ENCODE results near the gene PRAMEF11. TPM values are rescaled to one million over a fixed set of nuclear protein-coding genes. Genes with fewer than 3 reads are reported as not detected.
"Not testable (repeated sequence)": the region's sequence is repeated elsewhere in the genome, so short reads cannot be mapped to it uniquely, and the experiment has no call there.

Gene PRAMEF11
- total RNA-seq, 4 donors from 2014 or later: not detected

GRCh38 chr1:12783783-12784182, 47.4 kb downstream of the PRAMEF11 start:
- peak in 3 of 6 experiments; percentile 31 to 37 (median 33) for TF ChIP-seq CTCF (IDR thresholded peaks at IDR 0.05)
- intact Hi-C loops (cut with DNase I); H3K4me3 ChIP-seq (replicated peaks in 1 of 3); H3K4me1 ChIP-seq; H3K27me3 ChIP-seq; H3K36me3 ChIP-seq; H3K27ac ChIP-seq; H3K9me3 ChIP-seq; DNase-seq: not testable (repeated sequence)
- 42 to 51% methylated on average over 6 of the region's 7 CpGs for WGBS, 2 donors

- H3K27ac ChIP-seq; H3K27me3 ChIP-seq; DNase-seq; H3K36me3 ChIP-seq; H3K4me3 ChIP-seq (replicated peaks in 1 of 3); H3K4me1 ChIP-seq; H3K9me3 ChIP-seq; intact Hi-C loops (cut with DNase I): not testable (repeated sequence)
- 79 to 83% methylated on average over 5 of the region's 5 CpGs for WGBS, 2 donors
These were observed 49.7 kb downstream of the PRAMEF11 start for GRCh38 chr1:12781488-12781887.

GRCh38 chr1:12778907-12779306, 52.3 kb downstream of the PRAMEF11 start:
- TF ChIP-seq CTCF (IDR thresholded peaks at IDR 0.05) (no peak), POLR2A (IDR thresholded peaks at IDR 0.05) (no peak)
- Histone ChIP-seq H3K27ac (no peak overlapping the region), H3K36me3 (no peaks in the 10 kb centered on the region), H3K4me3 (replicated peaks in 1 of 3) (no peak overlapping the region), H3K4me1 (no peaks in the 10 kb centered on the region), H3K27me3 (no peaks in the 10 kb centered on the region), H3K9me3 (no peaks in the 10 kb centered on the region)
- no peak for DNase-seq
- WGBS, 2 donors: 91 to 93% methylated on average over 6 of the region's 6 CpGs
- intact Hi-C loops (cut with DNase I): no loop called here

GRCh38 chr1:12778061-12778460, 53.1 kb downstream of the PRAMEF11 start:
- Histone ChIP-seq H3K27ac (no peak overlapping the region), H3K9me3 (no peaks in the 10 kb centered on the region), H3K36me3 (no peaks in the 10 kb centered on the region), H3K4me3 (replicated peaks in 1 of 3) (no peak overlapping the region), H3K27me3 (no peaks in the 10 kb centered on the region), H3K4me1 (no peaks in the 10 kb centered on the region)
- WGBS, 2 donors: 72 to 90% methylated on average over 4 of the region's 4 CpGs
- TF ChIP-seq POLR2A (IDR thresholded peaks at IDR 0.05): no peak
- TF ChIP-seq CTCF (IDR thresholded peaks at IDR 0.05): no peak
- DNase-seq: no peak
- intact Hi-C loops (cut with DNase I): no loop called here

GRCh38 chr1:12776801-12777557, 54.2 kb downstream of the PRAMEF11 start:
- Histone ChIP-seq H3K36me3 (no peaks in the 10 kb centered on the region), H3K4me3 (replicated peaks in 1 of 3) (no peak overlapping the region)
- WGBS, 2 donors: 91% methylated on average over 12 to 13 of the region's 15 CpGs

More at GRCh38 chr1:12776801-12777557, 54.2 kb downstream of the PRAMEF11 start:
- intact Hi-C loops (cut with DNase I): no loop called here
- H3K27ac ChIP-seq: no peak overlapping the region
- H3K27me3 ChIP-seq: no peaks in the 10 kb centered on the region
- no peak for TF ChIP-seq POLR2A (IDR thresholded peaks at IDR 0.05)
- TF ChIP-seq CTCF (IDR thresholded peaks at IDR 0.05): no peak
- DNase-seq: no peak
- H3K9me3 ChIP-seq: no peaks in the 10 kb centered on the region
- H3K4me1 ChIP-seq: no peaks in the 10 kb centered on the region

Measured in thyroid gland (tissue), 4 donors.